ENCODE measurements around the gene COPB2.

GRCh38 chr3:139342054-139342453, 47.4 kb downstream of the COPB2 start:
- TF ChIP-seq CTCF (IDR thresholded peaks at IDR 0.05) (no peak), EZH2 (IDR thresholded peaks at IDR 0.05; ENCODE audit: borderline replicate concordance, insufficient read depth, low read depth, low read length, poor library complexity, severe bottlenecking) (no peak)

Data from B cell (primary cell).